Activated T-cell treated with anti-CD3 and anti-CD28 coated beads for 24 hours (primary cell): ENCODE data around the gene UCMA.

Experiments used
- DNase-seq: peaks from one replicate; pipeline ENCODE4 v3.0.0-alpha.2; 2020; ENCODE audit warnings: low read depth

UCMA gene

DNA sequence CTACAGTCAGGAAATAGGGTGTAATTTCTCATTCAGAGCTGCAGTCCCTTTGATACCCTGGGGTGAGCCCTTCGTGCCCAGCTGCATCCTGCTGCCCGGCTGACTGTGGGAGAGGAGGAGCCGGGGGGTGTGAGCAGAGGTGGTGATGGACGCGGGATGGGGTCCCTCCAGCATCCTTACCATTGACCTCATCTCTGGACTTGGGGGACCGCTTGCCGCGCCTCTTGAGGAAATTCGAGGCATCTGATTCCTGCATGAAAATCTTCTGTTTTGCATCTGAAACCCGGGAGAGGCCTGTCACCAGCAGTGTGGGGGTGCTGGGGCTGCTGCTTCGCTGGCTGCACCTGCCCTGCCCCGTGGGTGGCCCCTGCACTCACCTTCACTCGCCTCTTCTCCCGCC lies 816 bp downstream of the UCMA start:
- no peak for DNase-seq

DNA sequence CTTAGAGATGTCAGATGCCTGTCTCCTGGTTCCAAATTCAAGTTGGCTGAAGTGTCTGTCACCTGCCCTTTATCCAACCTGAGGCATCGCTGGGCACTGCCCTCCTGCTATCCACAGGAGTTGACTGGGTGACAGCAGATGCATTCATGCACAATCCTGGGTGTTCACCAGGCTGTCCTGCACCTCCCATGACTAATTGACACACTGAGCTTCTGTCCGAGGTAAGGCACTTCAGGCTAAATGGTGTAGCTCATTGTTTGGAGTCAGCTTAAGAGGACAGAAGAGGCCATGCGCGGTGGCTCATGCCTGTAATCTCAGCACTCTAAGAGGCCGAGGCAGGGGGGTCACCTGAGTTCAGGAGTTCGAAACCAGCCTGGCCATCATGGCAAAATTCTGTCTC lies 2.4 kb downstream of the UCMA start:
- no peak for DNase-seq

DNA sequence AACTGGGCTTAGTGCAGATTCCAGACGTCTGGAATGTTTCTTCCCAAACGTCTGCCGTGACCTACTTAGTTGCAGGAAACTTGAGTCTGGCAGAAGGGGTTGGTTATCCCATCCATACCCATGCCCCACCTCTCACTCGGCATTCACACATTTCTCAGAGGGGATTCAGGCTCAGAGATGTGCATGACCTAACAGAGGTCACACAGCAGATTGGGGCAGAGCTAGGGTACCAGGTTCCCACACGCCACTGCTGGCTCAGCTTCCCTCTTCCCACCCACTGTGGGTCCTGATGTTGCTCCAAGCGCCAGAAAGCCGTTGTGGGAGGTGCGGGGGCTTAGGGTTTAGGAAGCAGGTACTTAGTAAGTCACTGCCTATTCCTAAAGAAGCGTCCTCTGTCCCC lies 3.0 kb downstream of the UCMA start:
- no peak for DNase-seq

DNA sequence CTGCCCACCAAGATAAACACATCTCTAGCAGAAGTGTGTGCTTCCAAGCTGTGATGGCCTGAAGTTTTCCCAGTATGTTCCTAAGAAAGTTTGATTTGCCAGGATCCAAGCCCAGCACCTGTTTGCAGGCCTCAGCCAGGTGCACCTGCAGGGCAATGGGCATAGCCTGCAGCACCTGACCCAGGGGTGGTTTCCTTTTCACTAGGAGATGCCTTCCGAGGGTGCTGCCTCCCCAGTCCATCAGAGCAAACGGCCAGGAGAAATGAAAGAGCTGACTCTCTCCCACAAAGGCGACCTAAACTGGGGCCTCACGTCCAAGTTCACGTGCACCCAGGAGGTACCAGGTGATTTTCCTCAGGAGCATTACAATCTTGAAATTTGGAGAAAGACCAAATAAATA lies 7.1 kb downstream of the UCMA start:
- DNase-seq = no peak

DNA sequence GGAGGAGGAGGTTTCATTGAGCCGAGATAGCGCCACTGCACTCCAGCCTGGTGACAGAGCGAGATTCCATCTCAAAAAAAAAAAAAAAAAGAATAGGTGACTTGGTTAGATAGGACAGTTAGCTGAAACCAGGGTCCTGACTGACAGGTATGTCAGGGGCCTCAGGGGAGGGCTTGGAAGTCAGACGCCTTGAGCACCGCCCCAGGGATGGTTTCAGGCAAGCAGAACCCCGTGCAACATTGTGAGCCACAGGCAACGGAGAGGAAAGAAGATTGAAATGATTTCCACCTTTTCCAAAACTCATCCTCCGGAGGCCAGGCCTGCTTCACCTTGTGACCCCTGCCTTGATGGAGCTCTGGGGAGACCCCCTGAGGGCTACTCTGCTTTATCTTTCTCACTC lies 8.6 kb downstream of the UCMA start:
- DNase-seq = no peak

DNA sequence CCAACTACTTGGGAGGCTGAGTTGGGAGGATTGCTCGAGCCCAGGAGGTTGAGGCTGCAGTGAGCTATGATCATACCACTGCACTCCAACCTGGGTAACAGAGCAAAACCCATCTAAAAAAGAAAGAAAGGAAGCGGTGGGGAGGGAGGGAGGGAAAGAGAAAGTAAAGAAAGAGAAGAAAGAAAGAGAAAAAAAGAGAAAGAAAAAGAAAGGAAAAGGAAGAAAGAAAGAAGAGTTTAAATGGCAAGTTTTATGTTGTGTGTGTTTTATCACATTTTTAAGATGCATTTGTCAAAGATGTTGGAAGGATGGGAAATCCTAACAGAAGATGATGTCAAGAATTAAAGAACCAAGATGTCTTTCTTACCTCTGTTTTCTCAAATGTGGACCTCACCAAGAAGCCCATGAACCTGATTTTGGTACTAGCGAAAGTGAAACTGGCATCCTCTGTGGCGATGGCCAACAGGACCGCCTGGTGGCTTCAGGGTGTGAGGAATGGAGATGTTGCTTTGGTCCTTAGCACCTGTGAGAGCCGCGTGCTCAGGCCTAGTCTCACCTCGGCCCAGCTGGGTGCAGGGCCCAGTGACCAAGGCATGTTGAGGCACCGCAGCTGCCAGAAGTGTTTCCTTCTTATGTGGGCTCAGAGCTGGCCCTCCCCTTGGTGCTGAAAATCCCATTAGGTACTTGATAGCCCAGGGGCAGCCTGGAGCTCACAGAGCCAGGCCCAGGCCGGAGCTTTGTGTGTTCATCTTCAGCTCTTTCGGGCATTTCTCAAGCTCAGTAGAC lies 9.8 kb downstream of the UCMA start:
- DNase-seq = no peak

DNA sequence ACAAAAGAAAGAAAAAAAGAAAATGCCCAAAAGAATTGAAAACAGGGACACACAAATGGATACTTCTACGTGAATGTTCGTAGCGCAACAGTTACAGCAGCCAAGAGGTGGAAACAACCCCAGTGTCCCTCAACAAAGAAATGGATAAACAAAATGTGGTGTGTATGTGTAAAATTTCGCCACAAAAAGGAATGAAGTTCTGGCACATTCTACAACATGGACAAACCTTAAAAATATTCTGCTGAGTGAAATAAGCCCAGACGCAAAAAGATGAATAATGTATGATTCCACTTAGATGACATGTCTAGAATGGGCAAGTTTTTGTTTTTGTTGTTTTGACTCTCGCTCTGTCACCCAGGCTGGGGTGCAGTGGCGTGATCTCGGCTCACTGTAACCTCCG lies 10.9 kb downstream of the UCMA start:
- DNase-seq = no peak

DNA sequence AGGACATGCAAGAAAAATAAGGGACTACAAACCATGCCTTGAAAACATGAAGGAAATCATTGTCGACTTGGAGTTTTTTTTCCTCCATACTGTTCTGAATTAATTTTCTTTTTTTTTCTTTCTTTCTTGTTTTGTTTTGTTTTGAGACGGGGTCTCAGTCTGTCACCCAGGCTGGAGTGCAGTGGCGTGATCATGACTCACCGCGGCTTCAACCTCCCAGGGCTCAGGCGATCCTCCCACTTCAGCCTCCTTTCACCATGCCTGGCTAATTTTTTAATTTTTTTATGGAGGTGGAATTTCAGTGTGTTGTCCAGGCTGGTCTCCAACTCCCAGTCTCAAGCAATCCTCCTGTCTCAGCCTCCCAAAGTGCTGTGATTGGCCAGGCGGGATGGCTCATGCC lies 11.6 kb downstream of the UCMA start:
- no peak for DNase-seq

DNA sequence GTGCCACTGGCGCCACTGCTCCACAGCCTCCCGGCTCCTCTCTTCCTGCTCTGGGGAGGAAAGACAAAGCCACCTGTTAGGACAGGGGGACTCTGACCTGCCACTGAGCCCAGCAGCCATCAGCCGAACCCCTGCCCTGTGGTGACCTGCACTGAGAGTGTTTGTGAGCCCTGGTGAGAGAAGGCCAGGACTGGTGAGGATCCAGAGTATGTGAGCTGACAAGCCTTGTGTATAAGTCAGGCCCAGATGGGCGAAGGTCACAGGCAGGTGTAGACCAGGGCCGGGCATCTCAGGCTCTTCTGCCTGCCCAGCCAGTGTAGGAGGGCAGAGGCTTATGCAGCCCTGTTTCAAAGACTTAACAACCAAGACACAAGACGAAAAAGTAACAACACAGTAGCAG lies 12.0 kb downstream of the UCMA start:
- DNase-seq = no peak

DNA sequence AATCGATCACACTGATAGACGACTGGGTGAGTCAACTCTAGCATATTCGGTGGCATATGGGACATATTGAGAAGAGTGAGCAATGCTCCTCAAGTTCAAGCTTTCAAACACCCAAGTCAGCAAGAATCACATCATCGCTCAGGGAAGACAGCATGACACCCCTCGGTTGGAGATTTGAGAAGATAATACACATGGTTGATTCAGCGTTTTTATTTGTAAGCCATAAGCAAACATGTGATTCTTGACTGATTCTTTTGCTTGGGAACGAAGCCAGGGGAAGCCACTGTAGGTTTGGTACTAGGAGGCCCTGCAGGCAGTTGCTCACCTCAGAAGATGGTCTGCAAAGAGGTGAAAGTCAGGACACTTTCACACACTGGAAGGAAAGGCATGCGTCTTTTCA lies 12.6 kb downstream of the UCMA start:
- DNase-seq = no peak

DNA sequence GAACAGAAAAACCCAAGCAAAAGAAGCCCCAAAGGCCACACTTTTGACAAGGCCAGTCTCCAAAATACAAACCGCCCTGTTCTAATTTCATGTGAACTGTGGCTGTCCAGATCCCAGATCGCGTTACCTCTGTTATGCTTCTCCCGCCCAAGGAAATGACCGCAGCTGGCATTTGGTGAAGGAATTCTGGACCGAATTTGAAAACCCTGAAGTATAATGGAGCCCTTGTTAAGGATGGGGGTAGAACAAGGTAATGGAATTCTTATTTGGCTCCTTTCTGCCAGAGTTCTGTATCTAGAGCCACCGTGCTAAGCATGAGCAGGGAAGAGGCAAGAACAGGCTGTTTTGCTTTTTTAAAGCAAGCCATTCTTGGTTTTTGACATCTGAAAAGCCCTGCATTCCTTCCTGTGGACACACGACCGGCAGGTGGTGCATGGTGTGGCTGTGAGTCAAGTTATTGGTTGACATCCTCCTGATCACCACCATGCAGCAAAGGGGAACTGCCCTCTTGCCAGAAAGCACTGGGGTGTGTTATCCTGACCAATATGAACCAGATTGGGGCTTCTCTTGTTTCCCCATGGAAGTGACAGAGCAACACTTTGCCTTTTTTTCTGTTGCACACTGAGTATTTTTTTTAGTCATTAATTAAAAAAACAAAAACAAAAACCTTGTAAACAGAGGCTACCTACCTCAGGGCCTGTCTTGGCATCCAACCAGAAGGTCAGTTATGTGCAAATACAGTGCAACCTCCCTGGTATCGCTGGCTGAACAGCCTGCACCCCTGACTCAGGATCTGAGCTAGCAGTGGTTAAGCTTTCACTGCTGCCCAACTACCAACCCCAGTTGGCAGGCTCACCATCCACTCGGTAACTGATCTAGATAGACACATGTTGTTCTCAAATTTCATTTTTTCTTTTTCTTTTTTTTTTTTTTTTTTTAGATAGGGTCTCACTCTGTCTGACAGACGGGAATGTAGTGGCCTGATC lies 14.2 kb downstream of the UCMA start:
- no peak for DNase-seq

DNA sequence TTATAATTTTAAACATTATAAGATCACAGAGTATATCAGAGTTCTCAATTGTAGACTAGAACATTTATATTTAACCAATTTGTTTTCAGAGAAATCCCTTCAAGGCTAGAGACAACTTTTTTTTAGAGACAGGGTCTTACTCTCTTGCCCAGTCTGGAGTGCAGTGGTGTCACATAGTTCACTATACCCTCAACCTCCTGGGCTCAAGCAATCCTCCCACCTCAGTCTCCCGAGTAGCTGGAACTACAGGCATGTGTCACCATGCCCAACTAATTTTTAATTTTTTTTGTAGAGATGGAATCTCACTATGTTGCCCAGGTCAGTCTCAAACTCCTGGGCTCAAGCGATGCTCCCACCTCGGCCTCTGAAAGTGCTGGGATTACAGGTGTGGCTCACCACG lies 15.3 kb downstream of the UCMA start:
- no peak for DNase-seq

DNA sequence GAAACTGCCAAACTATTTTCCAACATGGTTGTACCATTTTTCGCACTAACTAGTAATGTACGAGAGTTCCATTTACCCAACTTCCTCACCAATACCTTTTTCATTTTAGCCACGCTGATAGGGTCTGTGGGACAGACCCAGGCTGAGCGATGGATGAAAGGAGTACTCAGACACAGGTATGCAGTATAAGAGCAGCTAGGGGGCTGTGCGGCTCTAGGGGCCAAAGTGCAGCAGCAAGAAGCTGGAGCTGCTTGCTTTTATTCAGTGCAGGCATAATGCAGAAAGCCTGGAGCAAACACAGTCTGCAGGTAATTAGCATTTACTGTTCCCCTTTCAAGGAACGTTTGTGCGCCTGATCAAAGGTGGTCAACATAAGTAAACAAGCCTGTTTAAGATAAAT lies 21.0 kb downstream of the UCMA start:
- no peak for DNase-seq

DNA sequence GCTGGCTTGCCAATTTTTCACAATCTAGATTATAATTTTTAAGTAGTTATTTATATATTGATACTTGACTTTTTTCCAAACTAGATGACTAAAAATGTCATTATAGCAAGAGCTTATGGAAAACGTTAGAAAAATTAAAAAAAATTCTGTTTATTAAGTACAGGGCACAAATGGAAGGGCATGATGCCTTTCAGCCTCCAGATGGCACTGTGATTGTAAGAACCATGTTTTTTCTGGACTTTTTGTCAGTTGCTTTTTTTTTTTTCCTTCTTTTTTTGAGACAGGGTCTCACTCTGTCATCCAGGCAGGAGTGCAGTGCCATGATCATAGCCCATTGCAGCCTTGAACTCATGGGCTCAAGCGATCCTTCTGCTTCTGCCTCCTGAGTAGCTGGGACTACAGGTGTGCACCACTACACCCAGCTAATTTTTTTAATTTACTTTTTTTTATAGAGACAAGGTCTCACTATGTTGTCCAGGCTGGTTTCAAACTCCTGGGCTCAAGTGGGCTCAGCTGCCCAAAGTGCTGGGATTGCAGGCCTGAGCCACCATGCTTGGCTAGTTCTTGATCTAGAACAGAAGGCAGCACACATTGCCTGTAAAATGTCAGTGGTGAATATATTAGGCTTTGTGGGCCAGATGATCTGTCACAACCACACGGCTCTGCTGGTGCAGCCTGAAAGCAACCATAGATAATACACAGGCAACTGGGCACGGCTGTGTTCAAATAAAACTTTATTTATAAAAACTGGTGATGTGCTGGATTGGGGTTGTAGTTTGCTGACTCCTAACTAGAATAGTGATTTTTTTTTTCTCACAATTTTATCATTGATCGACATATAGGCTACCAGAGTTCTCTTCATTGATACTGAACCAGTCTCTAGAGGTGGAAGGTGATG lies 27.4 kb downstream of the UCMA start:
- DNase-seq = no peak

DNA sequence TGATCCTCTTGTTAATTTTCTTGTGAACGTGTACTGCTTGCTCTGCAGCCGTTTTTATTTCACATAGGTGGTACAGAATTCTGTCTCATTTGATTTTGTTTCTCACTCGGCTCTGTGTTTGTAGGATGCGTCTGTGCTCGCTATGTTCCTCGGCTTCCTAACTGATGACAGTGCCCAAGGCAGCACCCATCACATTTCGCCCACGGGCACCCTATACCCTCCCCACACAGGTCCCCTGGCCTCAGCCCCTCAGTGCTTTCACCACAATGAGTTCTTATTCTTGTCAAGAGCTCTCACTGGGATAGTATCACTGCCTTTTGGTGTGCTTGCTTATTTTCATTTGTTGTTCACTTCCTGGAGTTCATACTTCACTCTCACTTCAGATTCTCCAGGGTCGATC lies 28.1 kb downstream of the UCMA start:
- no peak for DNase-seq

DNA sequence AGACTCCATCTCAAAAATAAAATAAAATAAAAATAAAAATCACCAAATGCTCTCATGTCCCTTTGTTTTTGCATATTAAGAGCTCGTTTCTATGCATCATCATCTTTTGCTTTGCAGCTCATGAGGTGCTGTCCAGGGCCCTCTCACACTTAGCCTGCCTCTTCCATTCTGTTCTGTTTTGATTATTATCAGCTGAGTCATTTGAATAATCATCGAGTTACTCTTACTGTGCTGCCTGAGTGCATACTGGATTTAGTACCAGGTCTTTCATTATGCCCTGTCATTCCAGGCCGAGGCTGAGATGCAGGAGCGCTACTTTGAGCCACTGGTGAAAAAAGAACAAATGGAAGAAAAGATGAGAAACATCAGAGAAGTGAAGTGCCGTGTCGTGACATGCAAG lies 33.0 kb downstream of the UCMA start:
- DNase-seq = no peak

DNA sequence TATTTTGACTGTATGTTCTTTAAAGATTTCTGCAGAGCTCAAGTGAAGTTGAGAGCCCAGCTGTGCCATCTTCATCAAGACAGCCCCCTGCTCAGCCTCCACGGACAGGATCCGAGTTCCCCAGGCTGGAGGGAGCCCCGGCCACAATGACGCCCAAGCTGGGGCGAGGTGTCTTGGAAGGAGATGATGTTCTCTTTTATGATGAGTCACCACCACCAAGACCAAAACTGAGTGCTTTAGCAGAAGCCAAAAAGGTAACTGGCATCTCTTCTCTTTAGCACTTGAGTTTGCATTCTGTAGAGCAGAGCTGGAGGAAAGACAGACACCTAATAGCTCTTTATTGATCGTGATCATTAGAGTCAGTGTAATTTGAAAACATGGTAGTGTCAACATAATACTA lies 39.2 kb downstream of the UCMA start:
- no peak for DNase-seq

DNA sequence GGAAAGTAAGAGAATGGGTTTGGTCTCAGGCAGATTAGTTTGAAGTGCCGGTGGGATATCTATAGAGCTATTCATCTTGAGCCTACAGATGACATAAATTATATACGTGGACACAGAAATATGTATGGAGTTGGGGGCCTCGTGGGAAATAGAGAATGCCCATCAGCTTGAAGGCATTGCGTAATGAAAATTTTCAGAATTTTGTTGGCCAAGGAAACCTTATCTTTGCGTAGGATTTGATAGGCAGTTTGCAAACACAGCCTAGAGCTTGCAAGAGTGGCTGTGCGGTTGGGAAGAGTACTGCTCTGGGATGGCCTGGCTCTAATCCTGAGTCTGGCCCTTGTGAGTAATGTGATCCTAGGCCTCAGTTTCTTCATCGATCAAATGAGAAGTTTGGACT lies 40.5 kb downstream of the UCMA start:
- no peak for DNase-seq

DNA sequence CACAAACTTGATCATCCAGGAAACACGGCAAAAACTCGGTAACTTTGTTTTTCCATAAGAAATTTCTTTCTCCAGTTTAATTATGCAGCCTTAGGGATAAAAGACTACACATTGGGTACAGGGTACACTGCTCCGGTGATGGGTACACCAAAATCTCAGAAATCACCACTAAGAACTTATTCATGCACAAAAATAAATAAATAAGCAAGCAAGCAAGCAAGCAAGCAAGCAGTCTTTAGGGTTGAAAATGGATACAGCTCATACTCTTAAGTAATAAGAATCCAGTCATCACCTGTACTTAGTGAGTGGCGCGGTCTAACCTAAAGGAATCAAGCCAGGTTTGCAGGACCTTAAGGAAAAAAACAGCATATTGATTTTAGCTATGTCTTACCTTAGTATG lies 42.8 kb downstream of the UCMA start:
- no peak for DNase-seq

DNA sequence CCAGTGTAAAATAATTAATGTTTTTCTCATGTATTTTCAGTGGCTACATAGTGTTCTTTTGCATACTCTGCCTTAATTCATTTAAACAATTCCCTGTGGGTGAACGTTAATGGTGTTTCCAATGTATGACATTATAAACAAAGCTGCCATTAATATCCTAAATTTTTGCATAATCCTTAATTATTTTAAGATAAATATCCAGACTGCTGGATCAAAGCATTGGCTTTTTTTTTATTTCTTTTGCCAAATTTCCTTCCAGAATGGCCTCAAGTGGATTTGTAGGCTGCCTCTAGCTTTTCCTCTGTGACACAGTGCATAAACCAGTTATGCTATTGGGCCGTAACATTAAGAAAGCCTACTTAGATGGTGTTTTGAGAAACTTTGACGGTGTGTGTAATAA lies 43.4 kb downstream of the UCMA start:
- DNase-seq = no peak

DNA sequence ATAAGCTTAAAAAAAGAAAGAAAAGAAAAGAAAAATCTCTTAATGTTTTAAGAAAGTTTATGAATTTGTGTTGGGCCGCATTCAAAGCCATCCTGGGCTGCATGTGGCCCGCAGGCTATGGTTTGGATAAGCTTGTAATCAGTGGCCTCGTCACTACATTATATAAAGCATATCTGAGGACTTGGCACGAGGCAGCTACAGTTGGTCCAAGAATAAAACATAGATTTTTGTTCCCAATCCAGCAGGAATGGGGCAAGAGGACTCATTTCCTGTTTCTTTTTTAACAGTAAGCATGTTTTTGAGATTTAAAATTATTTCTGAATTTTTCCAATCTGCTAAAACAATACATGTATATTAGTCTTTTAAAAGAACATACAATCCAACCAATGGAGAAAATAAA lies 44.2 kb downstream of the UCMA start:
- no peak for DNase-seq

DNA sequence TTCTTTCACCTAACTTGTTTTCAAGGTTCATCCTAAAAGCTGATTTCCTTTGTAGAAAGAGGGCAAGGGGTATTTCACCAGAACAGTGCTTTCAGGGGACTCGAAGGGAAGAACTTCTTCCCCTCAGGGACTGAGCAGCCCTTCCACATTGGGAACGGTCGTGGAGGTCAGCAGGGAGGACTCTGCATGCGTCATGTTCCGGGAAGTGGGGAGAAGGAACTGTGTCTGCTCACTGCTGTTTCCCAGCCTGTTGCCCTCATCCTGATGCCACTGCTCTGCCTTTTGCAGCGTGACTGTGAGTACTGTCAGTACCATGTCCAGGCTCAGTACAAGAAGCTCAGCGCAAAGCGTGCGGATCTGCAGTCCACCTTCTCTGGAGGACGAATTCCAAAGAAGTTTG lies 45.6 kb downstream of the UCMA start:
- DNase-seq = no peak
